Ishikawa (cell line): Measurements from ENCODE around the gene LRRC18.

Experiments used
- CEBPB ChIP-seq: IDR thresholded peaks from 2 replicates; pipeline ENCODE4 v1.6.1; 2012
- CREB1 ChIP-seq: IDR thresholded peaks from 2 replicates; pipeline ENCODE4 v1.6.1; 2012; ENCODE audit warnings: low read depth
- EGR1 ChIP-seq: IDR thresholded peaks from 2 replicates; pipeline ENCODE4 v1.6.1; 2012
- EP300 ChIP-seq: IDR thresholded peaks from 2 replicates; pipeline ENCODE4 v1.6.1; 2012; ENCODE audit warnings: borderline replicate concordance
- FOXM1 ChIP-seq: IDR thresholded peaks from 2 replicates; pipeline ENCODE4 v1.6.1; 2012; ENCODE audit warnings: low read depth, borderline replicate concordance
- NFIC ChIP-seq: IDR thresholded peaks from 2 replicates; pipeline ENCODE4 v1.6.1; 2012
- RAD21 ChIP-seq: IDR thresholded peaks from 2 replicates; pipeline ENCODE4 v1.6.1; 2012; ENCODE audit warnings: low read depth
- TAF1 ChIP-seq: IDR thresholded peaks from 2 replicates; pipeline ENCODE4 v1.6.1; 2012; ENCODE audit warnings: low read depth, mild to moderate bottlenecking
- TCF12 ChIP-seq: IDR thresholded peaks from 2 replicates; pipeline ENCODE4 v1.6.1; 2012; ENCODE audit warnings: low read depth
- TEAD4 ChIP-seq: IDR thresholded peaks from 2 replicates; pipeline ENCODE4 v1.6.1; 2012
- USF1 ChIP-seq: IDR thresholded peaks from 2 replicates; pipeline ENCODE4 v1.6.1; 2012
- YY1 ChIP-seq: IDR thresholded peaks from 2 replicates; pipeline ENCODE4 v1.6.1; 2012; ENCODE audit warnings: low read depth
- ZBTB7A ChIP-seq: IDR thresholded peaks from 2 replicates; pipeline ENCODE4 v1.6.1; 2012; ENCODE audit warnings: low read depth
- TF ChIP-seq, protein P1 (sequence below): IDR thresholded peaks from 2 replicates; pipeline ENCODE4 v1.6.1; 2012
- TF ChIP-seq, protein P2 (sequence below): IDR thresholded peaks from 2 replicates; pipeline ENCODE4 v1.6.1; 2012; ENCODE audit warnings: low read depth, mild to moderate bottlenecking

Gene LRRC18

DNA sequence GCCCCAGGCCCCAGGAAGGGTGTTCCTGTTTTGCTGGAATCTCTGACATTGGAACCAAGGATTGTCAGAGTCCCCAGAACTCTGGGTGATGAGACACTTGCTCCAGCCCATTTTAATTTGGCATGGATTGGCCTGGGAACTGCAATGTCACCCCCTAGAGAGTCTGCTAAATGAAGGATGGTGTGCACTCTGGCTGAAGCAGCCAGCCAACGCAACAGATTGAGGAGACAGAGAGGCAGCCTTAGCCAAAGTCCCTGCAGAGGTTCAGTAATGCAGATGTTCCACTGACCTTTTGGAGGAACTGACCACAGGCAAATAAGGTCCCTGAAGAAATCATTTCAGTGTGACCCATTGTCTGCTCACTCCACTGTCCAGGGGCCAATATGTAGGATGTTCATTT lies 13.4 kb downstream of the LRRC18 start:
- TF ChIP-seq TCF12 (no peak), NFIC (no peak), TAF1 (no peak), YY1 (no peak), RAD21 (no peak), EGR1 (no peak), EP300 (no peak), ZBTB7A (no peak), FOXM1 (no peak), CREB1 (no peak), TEAD4 (no peak), CEBPB (no peak), USF1 (no peak)
- TF ChIP-seq, protein P1, sequence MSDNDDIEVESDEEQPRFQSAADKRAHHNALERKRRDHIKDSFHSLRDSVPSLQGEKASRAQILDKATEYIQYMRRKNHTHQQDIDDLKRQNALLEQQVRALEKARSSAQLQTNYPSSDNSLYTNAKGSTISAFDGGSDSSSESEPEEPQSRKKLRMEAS, result no peak
- TF ChIP-seq, protein P2, sequence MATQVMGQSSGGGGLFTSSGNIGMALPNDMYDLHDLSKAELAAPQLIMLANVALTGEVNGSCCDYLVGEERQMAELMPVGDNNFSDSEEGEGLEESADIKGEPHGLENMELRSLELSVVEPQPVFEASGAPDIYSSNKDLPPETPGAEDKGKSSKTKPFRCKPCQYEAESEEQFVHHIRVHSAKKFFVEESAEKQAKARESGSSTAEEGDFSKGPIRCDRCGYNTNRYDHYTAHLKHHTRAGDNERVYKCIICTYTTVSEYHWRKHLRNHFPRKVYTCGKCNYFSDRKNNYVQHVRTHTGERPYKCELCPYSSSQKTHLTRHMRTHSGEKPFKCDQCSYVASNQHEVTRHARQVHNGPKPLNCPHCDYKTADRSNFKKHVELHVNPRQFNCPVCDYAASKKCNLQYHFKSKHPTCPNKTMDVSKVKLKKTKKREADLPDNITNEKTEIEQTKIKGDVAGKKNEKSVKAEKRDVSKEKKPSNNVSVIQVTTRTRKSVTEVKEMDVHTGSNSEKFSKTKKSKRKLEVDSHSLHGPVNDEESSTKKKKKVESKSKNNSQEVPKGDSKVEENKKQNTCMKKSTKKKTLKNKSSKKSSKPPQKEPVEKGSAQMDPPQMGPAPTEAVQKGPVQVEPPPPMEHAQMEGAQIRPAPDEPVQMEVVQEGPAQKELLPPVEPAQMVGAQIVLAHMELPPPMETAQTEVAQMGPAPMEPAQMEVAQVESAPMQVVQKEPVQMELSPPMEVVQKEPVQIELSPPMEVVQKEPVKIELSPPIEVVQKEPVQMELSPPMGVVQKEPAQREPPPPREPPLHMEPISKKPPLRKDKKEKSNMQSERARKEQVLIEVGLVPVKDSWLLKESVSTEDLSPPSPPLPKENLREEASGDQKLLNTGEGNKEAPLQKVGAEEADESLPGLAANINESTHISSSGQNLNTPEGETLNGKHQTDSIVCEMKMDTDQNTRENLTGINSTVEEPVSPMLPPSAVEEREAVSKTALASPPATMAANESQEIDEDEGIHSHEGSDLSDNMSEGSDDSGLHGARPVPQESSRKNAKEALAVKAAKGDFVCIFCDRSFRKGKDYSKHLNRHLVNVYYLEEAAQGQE, result no peak

DNA sequence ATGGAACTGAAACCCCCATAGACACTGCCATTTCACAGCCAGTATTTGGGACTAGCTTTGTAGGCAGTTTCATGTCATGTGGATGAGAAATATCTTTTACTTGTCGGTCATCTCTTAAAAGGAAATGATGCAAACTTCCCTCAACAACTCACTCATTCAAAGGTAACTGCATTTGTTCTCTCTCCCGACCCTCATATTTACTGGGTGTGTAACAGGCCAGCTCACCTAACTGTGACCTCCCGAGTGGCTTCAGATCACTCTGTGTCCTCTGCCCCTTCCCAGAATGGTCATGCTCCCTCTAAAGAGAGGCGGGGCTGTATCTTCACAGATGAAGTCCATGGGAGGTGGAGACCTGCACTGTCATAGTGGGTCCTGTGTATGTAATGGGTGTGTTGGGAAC lies 14.7 kb downstream of the LRRC18 start:
- no peak for TF ChIP-seq NFIC
- TF ChIP-seq YY1, result no peak
- TF ChIP-seq CREB1, result no peak

DNA sequence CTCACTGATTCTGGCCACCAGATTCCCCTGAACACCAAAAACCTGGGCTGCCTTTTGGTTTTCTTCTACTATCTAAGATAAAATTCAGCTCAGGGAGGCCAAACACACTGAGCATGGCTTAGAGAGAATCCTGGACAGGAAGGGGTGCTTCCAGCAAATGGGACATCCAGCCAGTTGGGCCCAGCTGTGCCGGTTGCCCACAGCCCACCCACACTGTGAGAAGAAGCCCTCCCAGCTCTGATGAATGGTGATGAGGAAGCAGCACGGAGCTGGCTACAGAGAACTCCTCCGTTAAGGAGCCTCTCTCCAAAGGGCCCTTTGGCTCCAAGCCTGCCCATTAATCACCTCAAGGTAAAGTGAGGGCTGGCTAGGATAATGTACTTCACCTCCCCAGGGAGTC lies 15.9 kb downstream of the LRRC18 start:
- TF ChIP-seq CREB1 (no peak), EGR1 (no peak)

- TF ChIP-seq YY1 (no peak), EP300 (no peak), RAD21 (no peak), TAF1 (no peak), CREB1 (no peak), CEBPB (no peak), TCF12 (no peak), TEAD4 (no peak), EGR1 (no peak), ZBTB7A (no peak), USF1 (no peak), FOXM1 (no peak), NFIC (no peak)
- TF ChIP-seq, protein P1, result no peak
- TF ChIP-seq, protein P2, result no peak
These were observed 26.0 kb downstream of the LRRC18 start for GRCh38 chr10:48913674-48914073.

DNA sequence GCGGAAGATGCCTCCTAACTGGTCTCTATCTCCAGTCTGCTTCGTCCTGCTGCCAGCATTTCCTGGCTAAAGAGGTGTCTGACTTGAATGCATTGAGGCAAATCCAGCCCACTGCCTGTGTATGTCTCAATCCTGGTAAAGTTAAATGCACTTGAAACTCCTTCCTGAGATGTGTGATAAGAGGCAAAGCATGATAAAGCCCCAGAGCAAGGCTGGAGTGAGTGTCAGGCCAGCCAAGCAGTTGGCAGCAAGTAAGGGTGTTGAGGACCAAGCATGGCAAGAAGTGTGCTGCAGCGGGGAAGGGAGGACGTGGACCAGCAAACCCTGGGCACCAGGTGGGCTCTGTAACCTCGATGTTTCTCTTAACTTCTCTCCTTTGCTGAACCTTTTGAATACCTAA lies 29.1 kb downstream of the LRRC18 start:
- TF ChIP-seq FOXM1, result no peak
- TF ChIP-seq, protein P1, result no peak
- no peak for TF ChIP-seq ZBTB7A
- no peak for TF ChIP-seq EP300
- TF ChIP-seq CREB1, result no peak
- TF ChIP-seq RAD21, result no peak

- TF ChIP-seq TAF1, result no peak
- no peak for TF ChIP-seq CREB1
- TF ChIP-seq NFIC, result no peak
- no peak for TF ChIP-seq TEAD4
- TF ChIP-seq, protein P1, result no peak
- TF ChIP-seq CEBPB, result no peak
- no peak for TF ChIP-seq EGR1
- no peak for TF ChIP-seq FOXM1
These were observed 31.9 kb downstream of the LRRC18 start for GRCh38 chr10:48907730-48908129.
